HepG2 (cell line): Measurements from ENCODE around the gene SMIM14. TPM values are rescaled to one million over a fixed set of nuclear protein-coding genes. Genes with fewer than 3 reads are reported as not detected.

Source experiments
- CERS6 ChIP-seq: sonication (generic); formaldehyde crosslinking; IDR thresholded peaks from 2 replicates; pipeline ENCODE4 v1.5.0; 2020; ENCODE audit warnings: missing genetic modification reagents
- DR1 ChIP-seq: sonication (generic); formaldehyde crosslinking; IDR thresholded peaks from 2 replicates; pipeline ENCODE4 v1.8.0; 2021; ENCODE audit warnings: mild to moderate bottlenecking, missing genetic modification reagents, inconsistent platforms
- ERF ChIP-seq: IDR thresholded peaks from 2 replicates; pipeline ENCODE4 v1.6.1; 2018; ENCODE audit warnings: missing biosample characterization, missing genetic modification reagents
- FLYWCH1 ChIP-seq: sonication (generic); formaldehyde crosslinking; IDR thresholded peaks from 2 replicates; pipeline ENCODE4 v1.8.1; 2023; ENCODE audit warnings: mild to moderate bottlenecking, missing genetic modification reagents
- FOXC1 ChIP-seq: sonication (generic); formaldehyde crosslinking; IDR thresholded peaks from 2 replicates; pipeline ENCODE4 v1.8.0; 2022; ENCODE audit warnings: mild to moderate bottlenecking, missing genetic modification reagents, borderline replicate concordance
- HHEX ChIP-seq: IDR thresholded peaks from 2 replicates; pipeline ENCODE4 v1.6.1; 2016; ENCODE audit warnings: control low read depth
- HNRNPK ChIP-seq: fragments of 200-400 bp; formaldehyde crosslinking; IDR thresholded peaks from 2 replicates; pipeline ENCODE4 v1.6.1; 2018; ENCODE audit warnings: low read length, low read depth, moderate library complexity, mild to moderate bottlenecking; ENCODE audit not compliant: poor library complexity, severe bottlenecking
- HOMEZ ChIP-seq: IDR thresholded peaks from 2 replicates; pipeline ENCODE4 v1.6.1; 2016; ENCODE audit warnings: low read depth
- MTA3 ChIP-seq: sonication (generic); formaldehyde crosslinking; IDR thresholded peaks from 2 replicates; pipeline ENCODE4 v1.4.0; 2020; ENCODE audit warnings: missing genetic modification reagents
- NFKB2 ChIP-seq: sonication (generic); formaldehyde crosslinking; IDR thresholded peaks from 2 replicates; pipeline ENCODE4 v1.4.0; 2020; ENCODE audit warnings: missing genetic modification reagents, borderline replicate concordance
- PHF5A ChIP-seq: IDR thresholded peaks from one replicate; pipeline ENCODE4 v1.6.1; 2018; ENCODE audit warnings: low read depth, missing genetic modification reagents; ENCODE audit not compliant: unreplicated experiment
- RXRA ChIP-seq: sonication (generic); formaldehyde crosslinking; IDR thresholded peaks from 2 replicates; pipeline ENCODE4 v1.5.1; 2020; ENCODE audit warnings: missing genetic modification reagents
- SRSF9 ChIP-seq: fragments of 200-400 bp; formaldehyde crosslinking; IDR thresholded peaks from 2 replicates; pipeline ENCODE4 v1.6.1; 2018; ENCODE audit warnings: borderline replicate concordance, mild to moderate bottlenecking, low read depth, low read length; ENCODE audit not compliant: insufficient read depth, poor library complexity, severe bottlenecking
- STAG1 ChIP-seq: sonication (generic); formaldehyde crosslinking; IDR thresholded peaks from 2 replicates; pipeline ENCODE4 v1.4.0; 2020; ENCODE audit warnings: missing genetic modification reagents
- THAP8 ChIP-seq: sonication (generic); formaldehyde crosslinking; IDR thresholded peaks from 2 replicates; pipeline ENCODE4 v1.5.1; 2020; ENCODE audit warnings: missing genetic modification reagents, mild to moderate bottlenecking, borderline replicate concordance
- ZBTB4 ChIP-seq: sonication (generic); formaldehyde crosslinking; IDR thresholded peaks from 2 replicates; pipeline ENCODE4 v1.4.0; 2020; ENCODE audit warnings: missing genetic modification reagents, mild to moderate bottlenecking, borderline replicate concordance
- ZNF225 ChIP-seq: sonication (generic); formaldehyde crosslinking; IDR thresholded peaks from 2 replicates; pipeline ENCODE4 v1.4.0; 2020; ENCODE audit warnings: mild to moderate bottlenecking, missing genetic modification reagents
- ZNF232 ChIP-seq: sonication (generic); formaldehyde crosslinking; IDR thresholded peaks from 2 replicates; pipeline ENCODE4 v1.4.0; 2020; ENCODE audit warnings: missing genetic modification reagents, borderline replicate concordance
- ZNF431 ChIP-seq: sonication (generic); formaldehyde crosslinking; IDR thresholded peaks from 2 replicates; pipeline ENCODE4 v1.9.0; 2022; ENCODE audit warnings: missing genetic modification reagents, low read depth, mild to moderate bottlenecking, borderline replicate concordance
- ZNF691 ChIP-seq: sonication (generic); formaldehyde crosslinking; IDR thresholded peaks from 2 replicates; pipeline ENCODE4 v1.4.0; 2020; ENCODE audit warnings: missing genetic modification reagents, low read depth, mild to moderate bottlenecking, borderline replicate concordance
- ZNF709 ChIP-seq: sonication (generic); formaldehyde crosslinking; IDR thresholded peaks from 2 replicates; pipeline ENCODE4 v1.5.0; 2020; ENCODE audit warnings: mild to moderate bottlenecking, missing genetic modification reagents
- ZNF747 ChIP-seq: sonication (generic); formaldehyde crosslinking; IDR thresholded peaks from 2 replicates; pipeline ENCODE4 v1.8.1; 2023; ENCODE audit warnings: missing genetic modification reagents, mild to moderate bottlenecking, borderline replicate concordance
- polyA plus RNA-seq, 8 experiments: library from polyadenylated mRNA; depleted of rRNA in 3 of 8; stranded (reverse) in 7 of 8; unstranded in 1 of 8; fragments of >200 nt; fragmentation: Illumina TruSeq in 4 of 8; extraction: Trizol in 4 of 8; gene quantifications; 2 replicates each; pipeline versions ENCODE4 v1.2.1 to v1.2.3, GENCODE V29; 2011 to 2016; ENCODE audit warnings: low read depth in 4 of 8, missing spikeins in 1 of 8, mixed read lengths in 1 of 8; ENCODE audit not compliant: insufficient read depth in 1 of 8
- total RNA-seq, 5 experiments: library from RNA; depleted of rRNA; stranded (reverse); fragments of >200 nt; fragmentation: Illumina TruSeq; extraction: Trizol; gene quantifications; 2 replicates each; pipeline ENCODE4 v1.2.3, GENCODE V29; 2016; ENCODE audit warnings: low read depth in 1 of 5

SMIM14 gene
- total and polyA plus RNA-seq, 2 of the 13 experiments (the other 11 are each of a cell fraction or from before 2014, with no cell fraction given), result 16.3 to 28.1 TPM

GRCh38 chr4:39527296-39528060 is 111.2 kb downstream of the SMIM14 start, which contains the start of gene UGDH (continued):
- TF ChIP-seq ZNF747 (CRISPR knock-in tag) (peak; percentile 93), MTA3 (CRISPR knock-in tag) (no peak), ZBTB4 (peak; percentile 62; the same call in 1 of the 2 replicates), ZNF691 (CRISPR knock-in tag) (0 out of 2 replicates have a peak, but pooled peaks have one; percentile 41), SRSF9 (no peak), FOXC1 (peak; percentile 73; the same call in 1 of the 2 replicates), ERF (CRISPR knock-in tag) (peak; percentile 61; the same call in 1 of the 2 replicates), NFKB2 (CRISPR knock-in tag) (peak; percentile 96), RXRA (peak; percentile 90), HHEX (CRISPR knock-in tag) (no peak), HOMEZ (CRISPR knock-in tag) (no peak), ZNF431 (CRISPR knock-in tag) (peak; percentile 94), CERS6 (CRISPR knock-in tag) (0 out of 2 replicates have a peak, but pooled peaks have one; percentile 37), HNRNPK (peak; percentile 66), FLYWCH1 (CRISPR knock-in tag) (no peak), ZNF709 (peak; percentile 96), ZNF232 (CRISPR knock-in tag) (peak; percentile 38; the same call in 1 of the 2 replicates), THAP8 (CRISPR knock-in tag) (peak; percentile 82; the same call in 1 of the 2 replicates), PHF5A (CRISPR knock-in tag) (no peak), STAG1 (CRISPR knock-in tag) (peak; percentile 29), DR1 (CRISPR knock-in tag) (peak; percentile 100), ZNF225 (peak; percentile 87; the same call in 1 of the 2 replicates)
